Measurements from ENCODE around the gene TIMM10. TPM values are rescaled to one million over a fixed set of nuclear protein-coding genes. Genes with fewer than 3 reads are reported as not detected.

Gene TIMM10
- total RNA-seq, 2 experiments from 2014 or later, result 131 to 136 TPM

GRCh38 chr11:57479911-57480310, 50.6 kb downstream of the TIMM10 start:
- peaks cover 16% of the 10 kb centered on the region for H3K27me3 Mint-ChIP-seq (ENCODE audit: low read depth)
- H3K4me1 Mint-ChIP-seq (ENCODE audit: low read depth), result peaks cover 25% of the 10 kb centered on the region
- intact Hi-C loops (cut with micrococcal nuclease), result loop anchor here (1.0 to 5.0 kb wide), 4 partner anchors 23 to 135 kb away; no protein-coding TSS in a partner anchor
- CTCF ChIA-PET, result interaction anchor here (1.2 to 9.9 kb wide), 5 partner anchors 13 to 134 kb away, joined by 3 to 211 read pairs (median 29); partner anchors contain the start of gene RTN4RL2
- H3K27ac Mint-ChIP-seq, result no peak overlapping the region
- H3K9me3 Mint-ChIP-seq, result no peaks in the 10 kb centered on the region
- peaks cover 5% of the 10 kb centered on the region for H3K36me3 Mint-ChIP-seq (ENCODE audit: low read depth)
- no peak for DNase-seq
- H3K4me3 Mint-ChIP-seq, result no peak overlapping the region

- Mint-ChIP-seq H3K27me3 (ENCODE audit: low read depth) (peaks cover 16% of the 10 kb centered on the region), H3K4me3 (no peak overlapping the region), H3K9me3 (no peaks in the 10 kb centered on the region), H3K36me3 (ENCODE audit: low read depth) (no peaks in the 10 kb centered on the region), H3K4me1 (ENCODE audit: low read depth) (peaks cover 33% of the 10 kb centered on the region), H3K27ac (no peak overlapping the region)
- no peak for DNase-seq
- intact Hi-C loops (cut with micrococcal nuclease), result loop anchor here (5.0 kb wide), 1 partner anchor 48 kb away; no protein-coding TSS in a partner anchor
- CTCF ChIA-PET, result interaction anchor here (0.8 to 9.9 kb wide), 7 partner anchors 14 to 133 kb away, joined by 3 to 211 read pairs (median 12); partner anchors contain the start of gene RTN4RL2
Observed at GRCh38 chr11:57479021-57479663, 51.4 kb downstream of the TIMM10 start.

Other genes starting within 250 kb of the TIMM10 start
- gene TNKS1BP1, start 205.8 kb downstream of the TIMM10 start, total RNA-seq, result 10 to 100 TPM; 14.1 to 14.7 TPM
- 100 to 1,000 TPM; 304 to 322 TPM for gene SSRP1, start 194.9 kb downstream of the TIMM10 start, total RNA-seq
- not detected for gene P2RX3, start 192.4 kb downstream of the TIMM10 start, total RNA-seq
- gene PRG3, start 149.6 kb downstream of the TIMM10 start, total RNA-seq, result not detected
- gene PRG2, start 140.1 kb downstream of the TIMM10 start, total RNA-seq, result 1 to 10 TPM; 1.0 TPM
- 100 to 1,000 TPM; 116 to 117 TPM for gene SLC43A3, start 103.6 kb downstream of the TIMM10 start, total RNA-seq
- under 1 TPM; 0.74 to 0.99 TPM for gene RTN4RL2, start 70.2 kb downstream of the TIMM10 start, total RNA-seq
- gene SLC43A1, start 15.1 kb downstream of the TIMM10 start, total RNA-seq, result 10 to 100 TPM; 26.5 to 29.7 TPM
- not detected for gene SMTNL1, start 6.8 kb upstream of the TIMM10 start, total RNA-seq
- 100 to 1,000 TPM; 187 to 194 TPM for gene UBE2L6, start 36.9 kb upstream of the TIMM10 start, total RNA-seq
- under 1 TPM; 0.17 to 0.43 TPM for gene SERPING1, start 66.9 kb upstream of the TIMM10 start, total RNA-seq
- gene YPEL4, start 119.2 kb upstream of the TIMM10 start, total RNA-seq, result under 1 TPM; 0.17 to 0.54 TPM
- 10 to 100 TPM; 11.3 to 14.2 TPM for gene CLP1, start 127.0 kb upstream of the TIMM10 start, total RNA-seq
- 10 to 100 TPM; 38.5 to 46.6 TPM for gene ZDHHC5, start 137.4 kb upstream of the TIMM10 start, total RNA-seq
- gene MED19, start 181.5 kb upstream of the TIMM10 start, total RNA-seq, result 1 to 10 TPM; 8.2 to 9.0 TPM
- gene TMX2, start 181.8 kb upstream of the TIMM10 start, total RNA-seq, result 10 to 100 TPM; 49.8 to 54.7 TPM
- gene SELENOH, start 210.7 kb upstream of the TIMM10 start, total RNA-seq, result 100 to 1,000 TPM; 249 to 282 TPM
- gene BTBD18, start 221.1 kb upstream of the TIMM10 start, total RNA-seq, result not detected
- 1 to 10 TPM; 5.5 to 8.5 TPM for gene CTNND1, start 231.0 kb upstream of the TIMM10 start, total RNA-seq